Activated naive CD8-positive, alpha-beta T cell treated with anti-CD3 and anti-CD28 coated beads, Interleukin-2, amount 50 U/mL, for 24 hours (primary cell): Measurements from ENCODE around the gene RHOB.
A peak's percentile ranks its signal among the peaks of the same experiment; 100 is the strongest.
"Not testable (repeated sequence)": the region's sequence is repeated elsewhere in the genome, so short reads cannot be mapped to it uniquely, and the experiment has no call there.

Experiments used
- ATAC-seq: fragments of 150-1000 bp; cut with Tn5 transposase; one replicate; pipeline ENCODE4 v1.10.0; 2021
- DNase-seq: peaks from one replicate; pipeline ENCODE4 v3.0.0; 2021
- H3K27ac Mint-ChIP-seq: one replicate; pipeline ENCODE4 v1.8.0; 2021; ENCODE audit warnings: mild to moderate bottlenecking, mixed read lengths
- H3K27me3 Mint-ChIP-seq: one replicate; pipeline ENCODE4 v1.8.0; 2021; ENCODE audit warnings: mixed read lengths
- H3K36me3 Mint-ChIP-seq: one replicate; pipeline ENCODE4 v1.8.0; 2021; ENCODE audit warnings: low read depth, mixed read lengths
- H3K4me1 Mint-ChIP-seq: one replicate; pipeline ENCODE4 v1.8.0; 2021; ENCODE audit warnings: mixed read lengths
- H3K4me3 Mint-ChIP-seq: one replicate; pipeline ENCODE4 v1.8.0; 2021; ENCODE audit warnings: mild to moderate bottlenecking, moderate library complexity, mixed read lengths
- H3K9me3 Mint-ChIP-seq: one replicate; pipeline ENCODE4 v1.8.0; 2021; ENCODE audit warnings: mixed read lengths

RHOB gene

GRCh38 chr2:20428717-20429490 lies 18.0 kb upstream of the RHOB start:
- ATAC-seq = no peak
- H3K9me3 Mint-ChIP-seq = no peaks in the 10 kb centered on the region
- no peak overlapping the region for H3K4me3 Mint-ChIP-seq
- H3K4me1 Mint-ChIP-seq = peaks cover 51% of the 10 kb centered on the region
- no peak for DNase-seq
- no peaks in the 10 kb centered on the region for H3K36me3 Mint-ChIP-seq
- H3K27ac Mint-ChIP-seq = no peak overlapping the region
- peaks cover 7% of the 10 kb centered on the region for H3K27me3 Mint-ChIP-seq

- Mint-ChIP-seq H3K9me3 (no peaks in the 10 kb centered on the region), H3K4me3 (no peak overlapping the region), H3K27me3 (peaks cover 7% of the 10 kb centered on the region), H3K27ac (no peak overlapping the region), H3K4me1 (peaks cover 45% of the 10 kb centered on the region), H3K36me3 (no peaks in the 10 kb centered on the region)
- no peak for DNase-seq
- no peak for ATAC-seq
Measured at GRCh38 chr2:20429528-20429927, 17.3 kb upstream of the RHOB start.

- Mint-ChIP-seq H3K9me3 (no peaks in the 10 kb centered on the region), H3K36me3 (no peaks in the 10 kb centered on the region), H3K27me3 (peaks cover 7% of the 10 kb centered on the region), H3K27ac (no peak overlapping the region), H3K4me3 (no peak overlapping the region), H3K4me1 (peaks cover 40% of the 10 kb centered on the region)
- DNase-seq = no peak
- ATAC-seq = no peak
Measured at GRCh38 chr2:20430035-20430434, 16.8 kb upstream of the RHOB start.

- no peak overlapping the region for H3K4me3 Mint-ChIP-seq
- peaks cover 7% of the 10 kb centered on the region for H3K27me3 Mint-ChIP-seq
- H3K4me1 Mint-ChIP-seq = peaks cover 34% of the 10 kb centered on the region
- peak; percentile 94 for ATAC-seq
- H3K9me3 Mint-ChIP-seq = no peaks in the 10 kb centered on the region
- no peak overlapping the region for H3K27ac Mint-ChIP-seq
- H3K36me3 Mint-ChIP-seq = no peaks in the 10 kb centered on the region
- peak; percentile 21 for DNase-seq
Measured at GRCh38 chr2:20430461-20431300, 16.2 kb upstream of the RHOB start.

- Mint-ChIP-seq H3K36me3 (no peaks in the 10 kb centered on the region), H3K4me3 (no peak overlapping the region), H3K27ac (no peak overlapping the region), H3K9me3 (no peaks in the 10 kb centered on the region), H3K4me1 (peaks cover 28% of the 10 kb centered on the region), H3K27me3 (peaks cover 7% of the 10 kb centered on the region)
- DNase-seq (no peak), ATAC-seq (no peak)
Measured at GRCh38 chr2:20431301-20431698, 15.6 kb upstream of the RHOB start.

GRCh38 chr2:20431772-20432171 lies 15.1 kb upstream of the RHOB start:
- Mint-ChIP-seq H3K27me3 (peaks cover 9% of the 10 kb centered on the region), H3K27ac (no peak overlapping the region), H3K36me3 (no peaks in the 10 kb centered on the region), H3K9me3 (no peaks in the 10 kb centered on the region), H3K4me1 (peaks cover 28% of the 10 kb centered on the region), H3K4me3 (no peak overlapping the region)
- DNase-seq (no peak), ATAC-seq (no peak)

- Mint-ChIP-seq H3K4me3 (no peak overlapping the region), H3K36me3 (no peaks in the 10 kb centered on the region), H3K27me3 (peaks cover 9% of the 10 kb centered on the region), H3K4me1 (peaks cover 28% of the 10 kb centered on the region), H3K27ac (no peak overlapping the region), H3K9me3 (no peaks in the 10 kb centered on the region)
- DNase-seq (no peak), ATAC-seq (no peak)
Measured at GRCh38 chr2:20432714-20433113, 14.2 kb upstream of the RHOB start.

GRCh38 chr2:20433249-20433648 lies 13.6 kb upstream of the RHOB start:
- no peak for DNase-seq

GRCh38 chr2:20433946-20434553 lies 12.8 kb upstream of the RHOB start:
- Mint-ChIP-seq H3K27ac (no peak overlapping the region), H3K4me3 (no peak overlapping the region), H3K9me3 (no peaks in the 10 kb centered on the region), H3K27me3 (peaks cover 17% of the 10 kb centered on the region), H3K4me1 (peaks cover 28% of the 10 kb centered on the region), H3K36me3 (no peaks in the 10 kb centered on the region)
- ATAC-seq = no peak
- no peak for DNase-seq

More at GRCh38 chr2:20433249-20433648, 13.6 kb upstream of the RHOB start:
- Mint-ChIP-seq H3K36me3 (no peaks in the 10 kb centered on the region), H3K4me3 (no peak overlapping the region), H3K27me3 (peaks cover 12% of the 10 kb centered on the region), H3K9me3 (no peaks in the 10 kb centered on the region), H3K4me1 (peaks cover 28% of the 10 kb centered on the region), H3K27ac (no peak overlapping the region)
- ATAC-seq = no peak

- H3K9me3 Mint-ChIP-seq = no peaks in the 10 kb centered on the region
- H3K4me1 Mint-ChIP-seq = peaks cover 22% of the 10 kb centered on the region
- H3K4me3 Mint-ChIP-seq = no peak overlapping the region
- DNase-seq (no peak), ATAC-seq (no peak)
- H3K27ac Mint-ChIP-seq = no peak overlapping the region
- H3K36me3 Mint-ChIP-seq = no peaks in the 10 kb centered on the region
- H3K27me3 Mint-ChIP-seq = peaks cover 17% of the 10 kb centered on the region
Measured at GRCh38 chr2:20434588-20435294, 12.1 kb upstream of the RHOB start.

- not testable (repeated sequence) for H3K9me3 Mint-ChIP-seq, H3K4me3 Mint-ChIP-seq, H3K36me3 Mint-ChIP-seq, DNase-seq, ATAC-seq, H3K27ac Mint-ChIP-seq
- Mint-ChIP-seq H3K27me3 (peaks cover 20% of the 10 kb centered on the region), H3K4me1 (peaks cover 16% of the 10 kb centered on the region)
Measured at GRCh38 chr2:20435456-20435855, 11.4 kb upstream of the RHOB start.

GRCh38 chr2:20436716-20437470 lies 10.0 kb upstream of the RHOB start:
- no peak for DNase-seq
- H3K36me3 Mint-ChIP-seq = no peaks in the 10 kb centered on the region
- no peak overlapping the region for H3K27ac Mint-ChIP-seq
- H3K27me3 Mint-ChIP-seq = peaks cover 22% of the 10 kb centered on the region
- H3K4me1 Mint-ChIP-seq = peaks cover 2% of the 10 kb centered on the region
- no peaks in the 10 kb centered on the region for H3K9me3 Mint-ChIP-seq
- no peak overlapping the region for H3K4me3 Mint-ChIP-seq
- ATAC-seq = no peak

GRCh38 chr2:20438334-20439192 lies 8.3 kb upstream of the RHOB start:
- ATAC-seq (no peak), DNase-seq (no peak)
- H3K9me3 Mint-ChIP-seq = no peaks in the 10 kb centered on the region
- no peak overlapping the region for H3K4me3 Mint-ChIP-seq
- H3K27ac Mint-ChIP-seq = no peak overlapping the region
- peaks cover 2% of the 10 kb centered on the region for H3K4me1 Mint-ChIP-seq
- H3K36me3 Mint-ChIP-seq = no peaks in the 10 kb centered on the region
- H3K27me3 Mint-ChIP-seq = peaks cover 18% of the 10 kb centered on the region
